ENCODE results near the gene MMD2.

MMD2 gene

DNA sequence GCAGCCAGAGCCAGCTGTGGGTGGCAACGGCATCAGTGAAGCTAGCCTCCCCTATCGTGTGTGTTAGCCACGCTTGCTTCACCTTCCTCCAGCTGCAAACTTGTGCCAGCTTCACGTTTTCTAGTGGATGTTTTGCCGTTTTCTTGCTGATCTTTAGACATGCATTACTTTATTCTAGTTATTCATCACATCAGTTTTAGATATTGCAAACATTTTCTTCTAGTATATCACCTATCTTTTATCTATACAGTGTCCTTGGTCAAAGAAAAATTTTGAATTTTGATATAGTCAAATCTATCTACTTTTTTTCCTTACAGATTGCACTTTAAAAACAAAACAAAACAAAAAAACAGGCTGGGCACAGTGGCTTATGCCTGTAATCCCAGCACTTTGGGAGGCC lies 90.5 kb downstream of the MMD2 start:
- DNase-seq (ENCODE audit: low read depth) = no peak

DNA sequence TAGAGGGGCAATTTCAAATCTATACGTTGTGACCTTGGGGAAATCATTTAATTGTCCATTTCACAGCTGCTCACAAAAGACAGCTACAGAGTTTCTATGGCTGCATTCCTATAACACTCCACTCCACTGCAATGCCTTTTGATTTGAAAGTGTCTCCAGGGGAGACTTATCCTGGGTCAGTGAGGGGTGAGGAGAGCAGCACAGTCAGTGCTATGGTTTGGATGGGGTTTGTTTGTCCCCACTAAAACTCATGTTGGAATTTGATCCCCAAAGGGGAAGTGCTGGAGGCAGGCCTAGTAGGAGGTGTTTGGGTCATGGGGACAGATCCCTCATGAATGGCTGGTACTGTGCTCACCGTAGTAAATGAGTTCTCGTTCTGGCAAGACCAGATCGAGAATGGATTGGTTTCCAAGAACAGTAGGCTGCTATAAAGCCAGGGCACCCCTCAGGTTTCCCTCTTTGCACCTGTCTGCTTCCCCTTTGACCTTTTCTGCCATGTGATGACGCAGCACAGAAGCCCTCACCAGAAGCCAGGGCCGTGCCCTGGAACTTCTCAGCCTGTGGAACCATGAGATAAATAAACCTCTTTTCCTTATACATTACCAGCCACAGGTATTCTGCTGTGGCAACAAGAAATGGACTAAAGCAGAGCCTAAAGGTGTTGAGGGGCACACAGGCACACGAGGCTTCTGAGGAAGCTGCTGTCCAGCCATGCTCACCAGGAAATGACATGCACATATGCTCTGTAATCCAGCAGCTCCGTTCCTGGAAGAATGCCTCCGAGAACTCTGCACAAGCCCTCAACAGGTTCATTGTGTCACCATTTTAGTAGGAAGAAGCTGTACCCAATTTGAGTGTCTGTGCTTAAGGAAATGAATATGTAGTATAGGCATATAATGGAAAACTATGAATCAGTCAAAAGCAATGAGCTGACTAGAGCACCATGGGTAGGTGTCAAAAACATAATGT lies 92.2 kb downstream of the MMD2 start:
- DNase-seq (ENCODE audit: low read depth) = no peak

DNA sequence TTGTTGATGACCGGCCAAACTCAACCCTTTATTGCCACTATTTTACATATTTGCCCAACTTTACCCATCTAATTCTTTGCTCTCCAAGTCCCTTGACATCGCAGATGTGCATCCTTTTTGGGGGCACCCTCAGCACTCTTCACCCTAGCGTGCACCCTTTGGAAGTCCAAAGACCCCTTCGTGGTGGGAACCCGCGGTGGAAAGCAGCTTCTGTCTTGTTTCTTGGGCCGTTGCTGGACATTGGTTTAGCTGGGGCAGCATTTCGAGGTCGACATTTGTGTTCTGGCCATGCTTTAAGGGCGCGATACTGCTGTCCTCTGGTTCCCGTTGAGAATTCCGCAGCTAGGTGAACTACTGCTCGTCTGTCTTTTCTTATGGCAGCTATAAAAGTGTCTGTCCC lies 96.8 kb downstream of the MMD2 start:
- no peak for DNase-seq (ENCODE audit: low read depth)

DNA sequence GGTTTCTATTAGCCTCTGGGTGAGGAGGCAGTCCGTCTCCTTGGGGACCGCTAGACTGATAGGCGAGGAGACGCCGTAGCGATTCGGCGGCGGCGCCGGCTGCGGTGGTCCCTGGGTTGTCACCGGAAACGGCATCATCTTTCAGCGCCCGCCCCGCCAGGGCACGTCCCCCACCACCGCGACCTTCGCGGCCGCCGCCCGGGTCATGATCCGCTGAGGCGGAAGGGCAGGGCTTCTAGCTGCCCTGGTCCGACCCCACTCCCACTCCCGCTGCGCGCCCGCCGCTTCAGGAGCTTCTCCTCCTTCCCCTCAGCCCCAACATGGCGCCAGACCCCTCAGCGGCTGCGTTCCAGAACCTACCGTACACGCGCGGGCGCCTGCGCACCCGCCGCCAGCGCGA lies 97.3 kb downstream of the MMD2 start, which contains the start of gene PAPOLB:
TSS of gene PAPOLB (minus strand) at position 358 of the 400 bp plus-strand sequence. CDS start at position 138, 220 bp downstream.
- no peak for DNase-seq (ENCODE audit: low read depth)

DNA sequence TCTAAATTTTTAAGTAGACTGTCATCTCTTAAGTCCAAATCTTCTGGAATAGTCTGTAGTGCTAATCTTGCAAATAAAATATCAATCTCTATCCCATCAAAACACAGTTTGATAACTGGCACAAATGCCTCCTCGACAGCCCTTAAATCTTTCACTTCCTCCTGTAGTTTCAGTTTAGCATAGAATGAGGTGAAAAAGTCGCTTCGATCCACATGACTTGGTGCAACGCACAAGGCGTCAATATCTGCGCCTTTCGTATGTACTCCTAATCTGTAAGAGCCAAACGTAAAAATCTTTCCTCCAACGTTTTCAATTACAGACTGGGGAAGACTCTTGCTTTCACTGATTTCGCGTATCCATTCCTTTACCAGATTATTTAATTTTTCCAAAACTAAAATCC lies 97.8 kb downstream of the MMD2 start:
- DNase-seq (ENCODE audit: low read depth) = no peak

DNA sequence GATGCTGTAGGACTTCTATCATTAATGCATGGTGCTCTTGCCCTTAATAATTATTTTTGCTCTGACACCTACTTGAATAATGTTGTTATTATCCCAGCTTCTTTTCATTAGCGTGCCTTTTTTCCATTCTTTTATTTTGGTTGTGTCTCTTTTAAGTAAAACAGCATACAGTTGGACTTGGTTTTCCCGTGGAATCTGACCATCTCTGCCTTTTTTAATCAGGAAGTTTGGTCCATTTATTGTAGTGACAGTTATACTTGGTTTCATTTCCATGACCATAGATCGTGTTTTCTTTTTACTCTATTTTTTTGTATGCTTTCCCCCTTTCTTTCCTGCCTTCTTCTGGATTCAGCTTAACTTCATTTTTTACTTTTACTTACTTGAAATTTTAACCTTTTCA lies 101.8 kb downstream of the MMD2 start:
- no peak for DNase-seq (ENCODE audit: low read depth)

DNA sequence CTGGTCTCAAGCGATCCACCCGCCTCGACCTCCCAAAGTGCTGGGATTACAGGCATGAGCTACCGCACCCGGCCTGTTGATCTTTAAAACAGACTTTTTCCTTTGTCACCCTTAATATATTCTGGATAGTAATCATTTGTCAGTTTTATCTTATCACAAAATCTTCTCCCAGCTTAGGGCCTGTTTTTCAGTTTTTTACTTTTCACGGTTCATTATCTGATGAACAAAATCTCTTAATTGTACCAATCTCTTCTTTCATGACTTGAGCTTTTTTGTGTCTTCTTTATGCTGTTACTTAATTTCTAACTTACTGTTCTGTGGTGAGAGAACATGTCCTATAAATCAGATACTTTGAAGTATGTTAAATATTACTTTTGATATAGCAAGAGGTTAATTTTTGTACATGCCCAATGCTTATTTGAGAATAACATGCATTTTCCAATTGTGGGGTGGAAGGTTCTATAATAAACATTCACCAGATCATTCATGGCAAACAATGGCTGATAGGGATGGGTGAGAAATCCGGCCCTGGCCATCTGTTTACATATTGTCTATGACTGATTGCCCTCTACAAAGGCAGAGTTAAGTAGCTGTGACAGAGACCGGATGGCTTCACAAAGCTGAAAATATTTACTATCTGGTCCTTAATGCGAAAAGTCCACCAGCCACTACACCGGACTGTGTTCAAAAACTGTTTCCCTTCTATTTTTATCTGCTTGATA lies 102.5 kb downstream of the MMD2 start:
- DNase-seq (ENCODE audit: low read depth) = no peak
